ENCODE data around the gene ZNF487.
A peak's percentile ranks its signal among the peaks of the same experiment; 100 is the strongest.
"Not testable (repeated sequence)": the region's sequence is repeated elsewhere in the genome, so short reads cannot be mapped to it uniquely, and the experiment has no call there.

ZNF487 gene

GRCh38 chr10:43436291-43437140 lies at the start of gene ZNF487:
Gene ZNF487, plus strand, starts transcription at chr10:43437111. Its CDS starts 38,703 bp downstream, at chr10:43475814.
- DNase-seq (ENCODE audit: low read depth) = peak; percentile 73

GRCh38 chr10:43387678-43388032 lies 49.3 kb upstream of the ZNF487 start:
- DNase-seq (ENCODE audit: low read depth) = no peak

- DNase-seq (ENCODE audit: low read depth) = no peak
These were observed 47.0 kb upstream of the ZNF487 start for GRCh38 chr10:43389867-43390266.

- DNase-seq (ENCODE audit: low read depth) = no peak
These were observed 46.6 kb upstream of the ZNF487 start for GRCh38 chr10:43390333-43390732.

- DNase-seq (ENCODE audit: low read depth) = no peak
These were observed 46.2 kb upstream of the ZNF487 start for GRCh38 chr10:43390759-43391158.

- no peak for DNase-seq (ENCODE audit: low read depth)
These were observed 45.4 kb upstream of the ZNF487 start for GRCh38 chr10:43391496-43391895.

GRCh38 chr10:43392748-43393147 lies 44.2 kb upstream of the ZNF487 start:
- no peak for DNase-seq (ENCODE audit: low read depth)

GRCh38 chr10:43393186-43393585 lies 43.7 kb upstream of the ZNF487 start:
- DNase-seq (ENCODE audit: low read depth) = not testable (repeated sequence)

GRCh38 chr10:43393606-43394360 lies 43.1 kb upstream of the ZNF487 start:
- DNase-seq (ENCODE audit: low read depth) = no peak

GRCh38 chr10:43394868-43395267 lies 42.0 kb upstream of the ZNF487 start:
- no peak for DNase-seq (ENCODE audit: low read depth)

GRCh38 chr10:43395571-43396060 lies 41.3 kb upstream of the ZNF487 start:
- no peak for DNase-seq (ENCODE audit: low read depth)

- DNase-seq (ENCODE audit: low read depth) = peak; percentile 51
These were observed 40.6 kb upstream of the ZNF487 start for GRCh38 chr10:43396061-43396927.

- peak; percentile 46 for DNase-seq (ENCODE audit: low read depth)
These were observed 39.8 kb upstream of the ZNF487 start for GRCh38 chr10:43396928-43397624.

GRCh38 chr10:43398939-43399319 lies 38.0 kb upstream of the ZNF487 start:
- DNase-seq (ENCODE audit: low read depth) = no peak

- no peak for DNase-seq (ENCODE audit: low read depth)
These were observed 37.3 kb upstream of the ZNF487 start for GRCh38 chr10:43399320-43400310.

- no peak for DNase-seq (ENCODE audit: low read depth)
These were observed 35.3 kb upstream of the ZNF487 start for GRCh38 chr10:43401627-43402026.

- DNase-seq (ENCODE audit: low read depth) = no peak
These were observed 34.7 kb upstream of the ZNF487 start for GRCh38 chr10:43402176-43402575.

- DNase-seq (ENCODE audit: low read depth) = no peak
These were observed 33.9 kb upstream of the ZNF487 start for GRCh38 chr10:43402880-43403452.

GRCh38 chr10:43403911-43404703 lies 32.8 kb upstream of the ZNF487 start:
- no peak for DNase-seq (ENCODE audit: low read depth)
